Left lung (tissue), 10 donors: ENCODE measurements around the gene ARHGAP10. TPM values are rescaled to one million over a fixed set of nuclear protein-coding genes. Genes with fewer than 3 reads are reported as not detected.

ENCODE experiments used
- ATAC-seq: fragments of 200-7000 bp; cut with Tn5 transposase; one replicate; pipeline ENCODE4 v1.9.1; 2020; ENCODE audit warnings: moderate library complexity
- DNase-seq, 4 donors: peaks; one replicate each; pipeline ENCODE4 v3.0.0-alpha.2; 2013 to 2020
- H3K27ac ChIP-seq, 2 donors: fragments of 200-600 bp; sonication (generic) in 1 of 2; one replicate each; pipeline versions ENCODE4 v1.5.0 to v1.8.0; 2020 to 2021
- H3K27me3 ChIP-seq, 2 donors: fragments of 200-600 bp; sonication (generic) in 1 of 2; one replicate each; pipeline versions ENCODE4 v1.5.0 to v1.8.0; 2020 to 2021
- H3K36me3 ChIP-seq, 2 donors: fragments of 200-600 bp; sonication (generic) in 1 of 2; one replicate each; pipeline versions ENCODE4 v1.5.0 to v1.8.0; 2020 to 2021
- H3K4me1 ChIP-seq, 2 donors: fragments of 200-600 bp; one replicate each; pipeline ENCODE4 v1.8.0; 2021
- H3K4me3 ChIP-seq, 2 donors: fragments of 200-600 bp; sonication (generic) in 1 of 2; one replicate each; pipeline versions ENCODE4 v1.5.0 to v1.8.0; 2020 to 2021; ENCODE audit warnings: mild to moderate bottlenecking in 1 of 2
- H3K9me3 ChIP-seq, 2 donors: fragments of 200-600 bp; sonication (generic) in 1 of 2; one replicate each; pipeline versions ENCODE4 v1.5.0 to v1.8.0; 2020 to 2021
- CTCF ChIP-seq, 2 donors: fragments of 200-600 bp; sonication (generic) in 1 of 2; IDR thresholded peaks; one replicate each; pipeline versions ENCODE4 v1.5.0 to v1.8.0; 2021; ENCODE audit warnings: antibody characterized with exemption in 2 of 2
- intact Hi-C, 2 donors: fragments of 100-400 bp; cut with DNase I; formaldehyde crosslinking; loops; one replicate each; pipeline versions ENCODE4 v1.11.2 to v1.14.2; 2022
- polyA plus RNA-seq, 6 donors: library from polyadenylated mRNA; unstranded; fragments of 120-200 nt; gene quantifications; one replicate each; pipeline ENCODE4 v1.2.1, GENCODE V29; 2013; ENCODE audit not compliant: insufficient read length in 6 of 6
- total RNA-seq, 2 donors: library from RNA; stranded (reverse); fragmentation: NEBNext Ultra II Directional; extraction: Animal tissue kit (Norgen Biotek cat#: 25700); gene quantifications; one replicate each; pipeline ENCODE4 v1.2.1, GENCODE V29; 2021
- donor health status: DM: no; HTN: yes; CAD: no.
- donor health status: DM: no; HTN: no; CAD: no.

ARHGAP10 gene
- total and polyA plus RNA-seq, 8 donors: 11.6 to 25.4 (median 14.2) TPM

GRCh38 chr4:148068065-148068911, 336.4 kb downstream of the ARHGAP10 start:
- Histone ChIP-seq H3K36me3 (peaks cover 0 to 32% of the 10 kb centered on the region in 2 donors), H3K9me3 (no peaks in the 10 kb centered on the region), H3K27me3 (no peaks in the 10 kb centered on the region), H3K27ac (no peak overlapping the region), H3K4me1 (no peaks in the 10 kb centered on the region), H3K4me3 (no peak overlapping the region)
- ATAC-seq (no peak), DNase-seq (no peak)
- intact Hi-C loops: no loop called here
- no peak for TF ChIP-seq CTCF (IDR thresholded peaks at IDR 0.05)

GRCh38 chr4:148069086-148069894, 337.4 kb downstream of the ARHGAP10 start:
- H3K27me3 ChIP-seq: no peaks in the 10 kb centered on the region
- no peak overlapping the region for H3K27ac ChIP-seq
- H3K4me1 ChIP-seq: no peaks in the 10 kb centered on the region
- peaks cover 0 to 29% of the 10 kb centered on the region in 2 donors for H3K36me3 ChIP-seq
- peaks cover 0 to 2% of the 10 kb centered on the region in 2 donors for H3K9me3 ChIP-seq
- intact Hi-C loops: no loop called here
- no peak overlapping the region for H3K4me3 ChIP-seq
- no peak for TF ChIP-seq CTCF (IDR thresholded peaks at IDR 0.05)
- ATAC-seq: no peak
- no peak for DNase-seq

- ATAC-seq (no peak), DNase-seq (peak in 1 of 4 donors; percentile 38)
- Histone ChIP-seq H3K9me3 (peaks cover 0 to 7% of the 10 kb centered on the region in 2 donors), H3K27ac (no peak overlapping the region), H3K4me3 (no peak overlapping the region), H3K36me3 (peaks cover 0 to 29% of the 10 kb centered on the region in 2 donors), H3K27me3 (no peaks in the 10 kb centered on the region), H3K4me1 (no peaks in the 10 kb centered on the region)
- TF ChIP-seq CTCF (IDR thresholded peaks at IDR 0.05): no peak
- intact Hi-C loops: no loop called here
These were observed 337.9 kb downstream of the ARHGAP10 start for GRCh38 chr4:148069895-148070178.

- ATAC-seq (no peak), DNase-seq (no peak)
- no peak for TF ChIP-seq CTCF (IDR thresholded peaks at IDR 0.05)
- no peak overlapping the region for H3K27ac ChIP-seq
- H3K9me3 ChIP-seq: peaks cover 0 to 15% of the 10 kb centered on the region in 2 donors
- no peak overlapping the region for H3K4me3 ChIP-seq
- H3K36me3 ChIP-seq: peaks cover 0 to 35% of the 10 kb centered on the region in 2 donors
- intact Hi-C loops: no loop called here
- no peaks in the 10 kb centered on the region for H3K27me3 ChIP-seq
- no peaks in the 10 kb centered on the region for H3K4me1 ChIP-seq
These were observed 339.1 kb downstream of the ARHGAP10 start for GRCh38 chr4:148071009-148071408.

- H3K4me1 ChIP-seq: no peaks in the 10 kb centered on the region
- no peak for ATAC-seq
- H3K27me3 ChIP-seq: no peaks in the 10 kb centered on the region
- H3K9me3 ChIP-seq: peaks cover 0 to 16% of the 10 kb centered on the region in 2 donors
- no peak for TF ChIP-seq CTCF (IDR thresholded peaks at IDR 0.05)
- no peak overlapping the region for H3K27ac ChIP-seq
- no peak for DNase-seq
- no peak overlapping the region for H3K4me3 ChIP-seq
- intact Hi-C loops: no loop called here
- peaks cover 0 to 46% of the 10 kb centered on the region in 2 donors for H3K36me3 ChIP-seq
These were observed 340.9 kb downstream of the ARHGAP10 start for GRCh38 chr4:148072789-148073188.
